ENCODE data around the gene MBD2. TPM values are rescaled to one million over a fixed set of nuclear protein-coding genes. Genes with fewer than 3 reads are reported as not detected.

MBD2 gene
- total and polyA plus RNA-seq, 3 experiments from 2014 or later, result 27.2 to 201 (median 195) TPM

DNA sequence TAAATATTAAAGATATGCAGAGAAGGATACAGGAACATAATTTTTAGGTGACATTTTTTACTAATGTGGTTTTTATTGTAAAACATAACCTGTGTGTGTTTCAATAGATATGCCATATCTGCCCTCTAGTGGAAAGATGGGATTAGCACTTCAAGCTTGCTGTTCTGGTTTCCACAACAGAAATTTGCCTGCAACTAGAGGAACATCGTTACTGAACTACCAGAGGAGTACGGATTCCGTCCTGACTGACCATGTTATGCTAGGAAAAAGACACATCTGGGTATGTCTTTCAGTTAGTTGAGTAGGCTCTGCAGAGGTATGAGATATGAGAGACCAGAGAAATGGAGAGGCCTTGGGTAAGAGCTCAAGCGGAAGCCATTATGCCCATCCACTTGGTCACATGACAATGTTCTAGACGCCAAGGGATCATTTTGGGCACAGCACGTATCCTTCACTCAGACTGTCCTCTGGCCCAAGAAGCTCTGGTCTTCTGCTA, 104.9 kb downstream of the MBD2 start:
- H3K9me3 ChIP-seq (ENCODE audit: low read length), result no peaks in the 10 kb centered on the region
- H3K4me3 Mint-ChIP-seq, result peak overlapping the region in 2 of 7 donors; percentile 10 to 20
- peaks cover 2 to 4% (median 3%) of the 10 kb centered on the region in 3 donors for H3K4me1 Mint-ChIP-seq
- no peaks in the 10 kb centered on the region for H3K36me3 ChIP-seq (ENCODE audit: insufficient read depth, low read length)
- H3K9me3 Mint-ChIP-seq, result no peaks in the 10 kb centered on the region
- DNase-seq, result peak in 1 of 5 donors; percentile 12
- H3K4me3 ChIP-seq (ENCODE audit: low read length), result no peak overlapping the region
- no peak overlapping the region for H3K27ac Mint-ChIP-seq
- no peak overlapping the region for H3K27ac ChIP-seq (ENCODE audit: low read depth, low read length)
- no peaks in the 10 kb centered on the region for H3K27me3 ChIP-seq (ENCODE audit: insufficient read depth, low read length, poor library complexity, severe bottlenecking)
- POLR2A ChIA-PET, result no interaction called here
- CTCF ChIA-PET, result interaction anchor here (0.9 to 1.6 kb wide), 2 partner anchors 9 to 550 kb away, joined by 3 to 8 read pairs; no protein-coding TSS in a partner anchor
- peaks cover 2 to 4% of the 10 kb centered on the region in 2 donors for H3K27me3 Mint-ChIP-seq
- no peaks in the 10 kb centered on the region for H3K4me1 ChIP-seq (ENCODE audit: insufficient read depth, low read length)
- peaks cover 0 to 3% (median 0%) of the 10 kb centered on the region in 3 donors for H3K36me3 Mint-ChIP-seq

DNA sequence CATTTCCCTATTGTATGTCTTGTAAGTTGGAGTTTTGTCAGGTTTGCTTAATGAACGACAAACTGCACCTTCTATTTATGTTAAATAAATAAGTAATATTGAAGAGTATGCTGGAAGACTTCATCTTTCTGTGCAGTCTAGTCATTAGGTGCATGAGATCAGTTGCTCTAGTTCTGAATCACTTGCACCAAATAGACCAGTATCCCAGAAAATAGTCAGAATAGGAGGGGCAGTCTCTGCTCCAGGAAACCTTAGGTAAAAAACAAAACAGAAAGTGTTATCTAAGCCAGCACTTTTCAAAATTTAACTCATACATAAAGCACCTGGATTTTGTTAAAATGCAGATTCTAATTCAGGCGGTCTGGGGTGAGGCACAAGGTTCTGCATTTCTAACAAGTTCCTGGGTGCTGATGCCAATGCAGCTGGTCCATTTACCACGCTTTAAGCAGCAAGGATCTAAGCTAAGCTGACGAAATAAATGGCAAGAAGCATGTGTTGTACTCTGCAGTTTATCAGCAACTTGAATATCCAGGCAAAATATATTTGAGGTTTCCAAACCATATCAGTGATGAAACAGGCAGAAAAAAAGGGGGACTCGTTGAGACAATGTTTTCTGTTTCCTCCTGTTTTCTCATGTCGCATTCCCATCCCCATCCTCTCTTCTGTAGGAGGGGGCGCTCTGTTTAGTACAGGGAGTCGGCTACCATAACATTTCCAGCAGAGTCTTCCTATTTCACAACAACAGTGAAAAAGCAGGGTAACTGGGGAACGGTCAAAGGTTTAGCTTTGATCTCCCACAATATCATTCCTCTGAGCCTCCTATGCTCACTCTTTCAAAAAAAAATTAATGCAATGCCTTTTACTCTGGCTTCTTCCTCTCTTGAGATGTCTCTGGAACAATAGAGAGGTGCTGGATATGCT, 106.4 kb downstream of the MBD2 start:
- no peak for DNase-seq
- Histone ChIP-seq H3K9me3 (ENCODE audit: low read length) (no peaks in the 10 kb centered on the region), H3K36me3 (ENCODE audit: insufficient read depth, low read length) (no peaks in the 10 kb centered on the region), H3K27ac (ENCODE audit: low read depth, low read length) (no peak overlapping the region), H3K4me1 (ENCODE audit: insufficient read depth, low read length) (no peaks in the 10 kb centered on the region), H3K4me3 (ENCODE audit: low read length) (no peak overlapping the region), H3K27me3 (ENCODE audit: insufficient read depth, low read length, poor library complexity, severe bottlenecking) (no peaks in the 10 kb centered on the region)
- peaks cover 0 to 4% (median 0%) of the 10 kb centered on the region in 3 donors for H3K36me3 Mint-ChIP-seq
- H3K9me3 Mint-ChIP-seq, result no peaks in the 10 kb centered on the region
- CTCF ChIA-PET, result no interaction called here
- POLR2A ChIA-PET, result no interaction called here
- peaks cover 2 to 4% (median 3%) of the 10 kb centered on the region in 3 donors for H3K4me1 Mint-ChIP-seq
- peaks cover 2 to 6% of the 10 kb centered on the region in 2 donors for H3K27me3 Mint-ChIP-seq
- H3K27ac Mint-ChIP-seq, result no peak overlapping the region
- H3K4me3 Mint-ChIP-seq, result no peak overlapping the region

DNA sequence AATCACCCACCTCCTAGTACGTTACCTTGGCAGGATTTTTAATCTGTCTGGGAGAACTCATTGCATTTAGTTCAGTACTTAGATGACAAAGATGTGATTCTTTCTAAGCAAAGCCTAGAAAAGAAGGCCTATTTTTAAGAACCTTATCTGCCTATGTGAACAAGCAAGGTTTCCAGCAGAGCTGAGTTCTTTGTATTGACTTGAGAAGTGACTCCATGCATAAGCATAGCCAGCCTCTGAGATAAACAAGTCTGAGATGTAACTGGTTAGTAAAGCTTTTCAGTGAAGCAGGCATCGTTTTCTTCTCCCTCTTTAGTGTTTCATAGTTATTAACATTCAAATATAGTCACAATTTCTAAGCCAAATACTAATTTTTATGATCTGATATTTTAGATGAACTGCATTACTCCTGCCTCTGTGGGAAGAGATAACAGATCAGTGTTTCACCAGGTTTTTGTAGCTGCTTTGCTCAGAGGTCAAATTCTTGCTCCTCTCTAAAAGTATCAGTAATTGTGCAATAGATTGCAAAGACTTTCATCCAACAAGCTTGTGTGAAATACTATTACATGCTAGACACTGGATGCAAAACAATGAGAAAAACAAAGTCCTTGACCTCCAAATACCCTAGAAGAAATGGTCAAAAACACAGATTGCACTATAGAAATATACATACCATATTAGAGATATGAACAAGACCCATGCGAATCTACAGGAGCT, 107.8 kb downstream of the MBD2 start:
- no peak overlapping the region for H3K27ac Mint-ChIP-seq
- H3K27ac ChIP-seq (ENCODE audit: low read depth, low read length), result no peak overlapping the region
- peaks cover 0 to 8% (median 3%) of the 10 kb centered on the region in 3 donors for H3K36me3 Mint-ChIP-seq
- H3K4me1 Mint-ChIP-seq, result peaks cover 2 to 4% (median 3%) of the 10 kb centered on the region in 3 donors
- H3K9me3 ChIP-seq (ENCODE audit: low read length), result no peaks in the 10 kb centered on the region
- H3K27me3 ChIP-seq (ENCODE audit: insufficient read depth, low read length, poor library complexity, severe bottlenecking), result no peaks in the 10 kb centered on the region
- ChIA-PET CTCF (interaction anchor here (1.5 kb wide), 1 partner anchor 11 kb away, joined by 4 read pairs; no protein-coding TSS in a partner anchor), POLR2A (no interaction called here)
- H3K36me3 ChIP-seq (ENCODE audit: insufficient read depth, low read length), result no peaks in the 10 kb centered on the region
- no peak overlapping the region for H3K4me3 Mint-ChIP-seq
- H3K4me3 ChIP-seq (ENCODE audit: low read length), result no peak overlapping the region
- H3K9me3 Mint-ChIP-seq, result no peaks in the 10 kb centered on the region
- no peak for DNase-seq
- peaks cover 5 to 11% of the 10 kb centered on the region in 2 donors for H3K27me3 Mint-ChIP-seq
- H3K4me1 ChIP-seq (ENCODE audit: insufficient read depth, low read length), result no peaks in the 10 kb centered on the region

DNA sequence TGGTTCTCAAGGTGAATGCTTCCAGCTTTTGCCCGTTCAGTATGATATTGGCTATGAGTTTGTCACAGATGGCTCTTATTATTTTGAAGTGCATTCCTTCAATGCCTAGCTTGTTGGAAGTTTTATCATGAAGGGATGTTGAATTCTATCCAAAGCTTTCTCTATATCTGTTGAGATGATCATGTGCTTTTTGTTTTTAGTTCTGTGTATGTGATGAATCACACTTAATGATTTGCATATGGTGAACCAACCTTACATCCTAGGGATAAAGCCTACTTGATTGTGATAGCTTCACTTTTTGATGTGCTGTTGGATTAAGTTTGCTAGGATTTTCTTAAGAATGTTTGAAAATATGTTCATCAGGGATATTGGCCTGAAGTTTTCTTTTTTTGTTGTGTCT, 112.1 kb downstream of the MBD2 start:
- no peaks in the 10 kb centered on the region for H3K27me3 ChIP-seq (ENCODE audit: insufficient read depth, low read length, poor library complexity, severe bottlenecking)
- H3K4me3 ChIP-seq (ENCODE audit: low read length), result no peak overlapping the region
- peaks cover 5 to 11% of the 10 kb centered on the region in 2 donors for H3K27me3 Mint-ChIP-seq
- ChIA-PET CTCF (no interaction called here), POLR2A (no interaction called here)
- no peaks in the 10 kb centered on the region for H3K9me3 Mint-ChIP-seq
- H3K36me3 Mint-ChIP-seq, result peaks cover 0 to 8% (median 3%) of the 10 kb centered on the region in 3 donors
- H3K4me3 Mint-ChIP-seq, result no peak overlapping the region
- H3K27ac ChIP-seq (ENCODE audit: low read depth, low read length), result no peak overlapping the region
- no peaks in the 10 kb centered on the region for H3K4me1 ChIP-seq (ENCODE audit: insufficient read depth, low read length)
- H3K9me3 ChIP-seq (ENCODE audit: low read length), result no peaks in the 10 kb centered on the region
- DNase-seq, result no peak
- no peaks in the 10 kb centered on the region for H3K36me3 ChIP-seq (ENCODE audit: insufficient read depth, low read length)
- H3K4me1 Mint-ChIP-seq, result no peaks in the 10 kb centered on the region
- H3K27ac Mint-ChIP-seq, result no peak overlapping the region

DNA sequence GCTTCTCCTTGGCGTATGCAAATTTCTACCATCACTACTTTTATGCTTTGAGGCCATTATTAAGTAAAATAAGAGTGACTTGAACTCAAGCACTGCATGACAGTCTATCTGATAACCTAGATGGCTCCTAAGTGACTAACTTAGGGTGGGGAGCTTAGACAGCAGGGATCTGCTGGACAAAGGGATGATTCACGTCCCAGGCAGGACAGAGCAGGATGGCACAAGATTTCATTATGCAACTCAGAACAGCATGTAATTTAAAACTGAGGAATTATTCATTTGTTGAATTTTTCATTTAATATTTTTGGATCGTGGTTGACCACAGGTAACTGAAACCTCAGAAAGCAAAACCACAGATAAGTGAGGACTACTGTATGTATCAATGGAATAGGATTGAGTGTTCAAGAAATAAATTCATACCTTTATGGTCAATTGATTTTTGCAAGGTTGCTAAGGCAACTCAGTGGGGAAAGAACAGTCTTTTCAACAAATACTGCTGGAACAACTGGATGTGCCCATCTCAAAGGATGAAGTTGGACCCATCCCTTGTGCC, 115.3 kb downstream of the MBD2 start:
- CTCF ChIA-PET, result no interaction called here
- peaks cover 5% of the 10 kb centered on the region in 2 donors for H3K27me3 Mint-ChIP-seq

DNA sequence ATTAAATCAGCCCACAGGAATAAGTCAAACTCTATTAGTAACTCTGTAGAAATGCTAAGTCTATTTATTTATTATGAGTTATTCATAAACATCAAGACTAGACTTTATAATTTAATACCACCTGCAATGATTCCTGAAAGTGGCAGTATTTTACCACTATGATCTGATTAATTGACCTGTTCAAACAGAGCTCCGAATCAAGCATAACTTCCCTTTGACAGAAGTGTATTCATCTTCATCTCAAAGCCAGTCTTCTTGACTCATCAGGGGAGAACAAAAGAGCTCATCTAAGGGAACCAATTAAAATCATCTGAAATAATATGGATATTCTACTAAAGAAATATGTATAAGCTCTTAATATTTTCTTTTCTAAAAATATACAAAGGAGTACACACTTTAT, 122.3 kb downstream of the MBD2 start:
- H3K4me3 ChIP-seq (ENCODE audit: low read length), result no peak overlapping the region
- no peaks in the 10 kb centered on the region for H3K9me3 ChIP-seq (ENCODE audit: low read length)
- no peaks in the 10 kb centered on the region for H3K36me3 ChIP-seq (ENCODE audit: insufficient read depth, low read length)
- ChIA-PET POLR2A (no interaction called here), CTCF (no interaction called here)
- Mint-ChIP-seq H3K36me3 (peaks cover 0 to 3% (median 0%) of the 10 kb centered on the region in 3 donors), H3K4me1 (no peaks in the 10 kb centered on the region), H3K27ac (no peak overlapping the region), H3K9me3 (peaks cover 0 to 11% (median 5%) of the 10 kb centered on the region in 5 donors), H3K27me3 (peaks cover 5 to 9% of the 10 kb centered on the region in 2 donors), H3K4me3 (no peak overlapping the region)
- DNase-seq, result no peak
- H3K4me1 ChIP-seq (ENCODE audit: insufficient read depth, low read length), result no peaks in the 10 kb centered on the region
- H3K27ac ChIP-seq (ENCODE audit: low read depth, low read length), result no peak overlapping the region
- H3K27me3 ChIP-seq (ENCODE audit: insufficient read depth, low read length, poor library complexity, severe bottlenecking), result no peaks in the 10 kb centered on the region

More for the DNA sequence above, 115.3 kb downstream of the MBD2 start:
- DNase-seq, result no peak
- Mint-ChIP-seq H3K4me3 (no peak overlapping the region), H3K9me3 (no peaks in the 10 kb centered on the region), H3K27ac (no peak overlapping the region), H3K4me1 (no peaks in the 10 kb centered on the region), H3K36me3 (peaks cover 0 to 8% (median 3%) of the 10 kb centered on the region in 3 donors)
- Histone ChIP-seq H3K4me3 (ENCODE audit: low read length) (no peak overlapping the region), H3K27ac (ENCODE audit: low read depth, low read length) (no peak overlapping the region), H3K27me3 (ENCODE audit: insufficient read depth, low read length, poor library complexity, severe bottlenecking) (no peaks in the 10 kb centered on the region), H3K36me3 (ENCODE audit: insufficient read depth, low read length) (no peaks in the 10 kb centered on the region), H3K4me1 (ENCODE audit: insufficient read depth, low read length) (no peaks in the 10 kb centered on the region), H3K9me3 (ENCODE audit: low read length) (no peaks in the 10 kb centered on the region)
- POLR2A ChIA-PET, result no interaction called here
